ENCODE results near the gene TMC4.

TMC4 gene

GRCh38 chr19:54162884-54163283 lies 10.1 kb downstream of the TMC4 start:
- H3K4me3 ChIP-seq (ENCODE audit: low read depth, low read length), result no peak overlapping the region
- no peaks in the 10 kb centered on the region for H3K27me3 ChIP-seq (ENCODE audit: insufficient read depth, low read depth, severe bottlenecking)
- H3K27ac ChIP-seq, result no peak overlapping the region

GRCh38 chr19:54162241-54162805 lies 10.6 kb downstream of the TMC4 start:
- no peak for TF ChIP-seq CTCF (IDR thresholded peaks at IDR 0.05; ENCODE audit: low read depth, low read length)
- Histone ChIP-seq H3K4me3 (ENCODE audit: low read depth, low read length) (no peak overlapping the region), H3K27me3 (ENCODE audit: insufficient read depth, low read depth, severe bottlenecking) (no peaks in the 10 kb centered on the region), H3K27ac (no peak overlapping the region), H3K9me3 (ENCODE audit: severe bottlenecking) (no peaks in the 10 kb centered on the region), H3K36me3 (peaks cover 10% of the 10 kb centered on the region)
- no peak for DNase-seq

More at GRCh38 chr19:54162884-54163283, 10.1 kb downstream of the TMC4 start:
- DNase-seq, result no peak
- H3K9me3 ChIP-seq (ENCODE audit: severe bottlenecking), result no peaks in the 10 kb centered on the region
- TF ChIP-seq CTCF (IDR thresholded peaks at IDR 0.05; ENCODE audit: low read depth, low read length), result no peak
- peaks cover 5% of the 10 kb centered on the region for H3K36me3 ChIP-seq

- no peak for TF ChIP-seq CTCF (IDR thresholded peaks at IDR 0.05; ENCODE audit: low read depth, low read length)
- no peak for DNase-seq
- no peaks in the 10 kb centered on the region for H3K9me3 ChIP-seq (ENCODE audit: severe bottlenecking)
- H3K4me3 ChIP-seq (ENCODE audit: low read depth, low read length), result peak overlapping the region; percentile 83
- H3K27me3 ChIP-seq (ENCODE audit: insufficient read depth, low read depth, severe bottlenecking), result no peaks in the 10 kb centered on the region
- H3K27ac ChIP-seq, result peak overlapping the region; percentile 87
- peaks cover 25% of the 10 kb centered on the region for H3K36me3 ChIP-seq
Observed at GRCh38 chr19:54160854-54161253, 12.1 kb downstream of the TMC4 start.

GRCh38 chr19:54160182-54160811 lies 12.7 kb downstream of the TMC4 start:
- no peaks in the 10 kb centered on the region for H3K9me3 ChIP-seq (ENCODE audit: severe bottlenecking)
- H3K36me3 ChIP-seq, result peaks cover 30% of the 10 kb centered on the region
- H3K27ac ChIP-seq, result peak overlapping the region; percentile 87
- DNase-seq, result no peak
- TF ChIP-seq CTCF (IDR thresholded peaks at IDR 0.05; ENCODE audit: low read depth, low read length), result no peak
- peak overlapping the region; percentile 83 for H3K4me3 ChIP-seq (ENCODE audit: low read depth, low read length)
- no peaks in the 10 kb centered on the region for H3K27me3 ChIP-seq (ENCODE audit: insufficient read depth, low read depth, severe bottlenecking)

GRCh38 chr19:54159352-54160181 lies 13.4 kb downstream of the TMC4 start, which contains the start of gene LENG1:
TSS of gene LENG1 (minus strand) at chr19:54159721. CDS start at chr19:54159695, 26 bp downstream.
- H3K36me3 ChIP-seq, result peaks cover 38% of the 10 kb centered on the region
- H3K27ac ChIP-seq, result peak within 1 kb of the TSS; percentile 94
- peak; percentile 99 for DNase-seq
- no peaks in the 10 kb centered on the region for H3K9me3 ChIP-seq (ENCODE audit: severe bottlenecking)
- peak within 1 kb of the TSS; percentile 83 for H3K4me3 ChIP-seq (ENCODE audit: low read depth, low read length)
- no peaks in the 10 kb centered on the region for H3K27me3 ChIP-seq (ENCODE audit: insufficient read depth, low read depth, severe bottlenecking)
- 0 out of 2 replicates have a peak, but pooled peaks have one; percentile 6 for TF ChIP-seq CTCF (IDR thresholded peaks at IDR 0.05; ENCODE audit: low read depth, low read length)
